Measurements from ENCODE around the gene COX17. TPM values are rescaled to one million over a fixed set of nuclear protein-coding genes. Genes with fewer than 3 reads are reported as not detected.

Gene COX17
- total and polyA plus RNA-seq, 4 donors, result 43.6 to 170 (median 61.1) TPM

- intact Hi-C loops (cut with DNase I), result no loop called here
- ATAC-seq (ENCODE audit: low FRiP score) (no peak), DNase-seq (no peak)
- H3K27me3 ChIP-seq (ENCODE audit: control insufficient read depth in 1 of 2, insufficient read depth in 2 of 2, low read length in 1 of 2), result no peaks in the 10 kb centered on the region
- H3K4me1 ChIP-seq (ENCODE audit: control insufficient read depth in 1 of 2, insufficient read depth in 2 of 2, low read length in 2 of 2), result peaks cover 4 to 5% of the 10 kb centered on the region in 2 donors
- peaks cover 3 to 4% of the 10 kb centered on the region in 2 donors for H3K36me3 ChIP-seq (ENCODE audit: control insufficient read depth in 1 of 2, insufficient read depth in 2 of 2, low read length in 1 of 2)
- no peak overlapping the region for H3K4me3 ChIP-seq (ENCODE audit: low read length in 2 of 2)
- peaks cover 2% of the 10 kb centered on the region for H3K9me3 ChIP-seq (ENCODE audit: control insufficient read depth, low read length)
- WGBS, 2 donors, result 98 to 100% methylated on average over 2 of the region's 2 CpGs
- no peak overlapping the region for H3K27ac ChIP-seq (ENCODE audit: low read depth in 1 of 2, low read length in 2 of 2)
Observed at GRCh38 chr3:119643528-119643927, 33.7 kb downstream of the COX17 start.

- ATAC-seq (ENCODE audit: low FRiP score), result no peak
- no peak overlapping the region for H3K4me3 ChIP-seq (ENCODE audit: low read length in 2 of 2)
- WGBS, 2 donors, result 82 to 88% methylated on average over 5 of the region's 5 CpGs
- no peak for DNase-seq
- no peaks in the 10 kb centered on the region for H3K27me3 ChIP-seq (ENCODE audit: control insufficient read depth in 1 of 2, insufficient read depth in 2 of 2, low read length in 1 of 2)
- H3K4me1 ChIP-seq (ENCODE audit: control insufficient read depth in 1 of 2, insufficient read depth in 2 of 2, low read length in 2 of 2), result peaks cover 0 to 5% of the 10 kb centered on the region in 2 donors
- no peak overlapping the region for H3K27ac ChIP-seq (ENCODE audit: low read depth in 1 of 2, low read length in 2 of 2)
- peaks cover 2% of the 10 kb centered on the region for H3K9me3 ChIP-seq (ENCODE audit: control insufficient read depth, low read length)
- intact Hi-C loops (cut with DNase I), result no loop called here
- peaks cover 3 to 4% of the 10 kb centered on the region in 2 donors for H3K36me3 ChIP-seq (ENCODE audit: control insufficient read depth in 1 of 2, insufficient read depth in 2 of 2, low read length in 1 of 2)
Observed at GRCh38 chr3:119642746-119643473, 34.3 kb downstream of the COX17 start.

GRCh38 chr3:119641416-119641815, 35.8 kb downstream of the COX17 start:
- Histone ChIP-seq H3K36me3 (ENCODE audit: control insufficient read depth in 1 of 2, insufficient read depth in 2 of 2, low read length in 1 of 2) (peaks cover 3 to 4% of the 10 kb centered on the region in 2 donors), H3K27ac (ENCODE audit: low read depth in 1 of 2, low read length in 2 of 2) (no peak overlapping the region), H3K27me3 (ENCODE audit: control insufficient read depth in 1 of 2, insufficient read depth in 2 of 2, low read length in 1 of 2) (no peaks in the 10 kb centered on the region), H3K4me1 (ENCODE audit: control insufficient read depth in 1 of 2, insufficient read depth in 2 of 2, low read length in 2 of 2) (no peaks in the 10 kb centered on the region), H3K4me3 (ENCODE audit: low read length in 2 of 2) (no peak overlapping the region), H3K9me3 (ENCODE audit: control insufficient read depth, low read length) (peaks cover 2% of the 10 kb centered on the region)
- no peak for ATAC-seq (ENCODE audit: low FRiP score)
- intact Hi-C loops (cut with DNase I), result no loop called here
- no peak for DNase-seq
- 97 to 98% methylated on average over 2 of the region's 2 CpGs for WGBS, 2 donors

- Histone ChIP-seq H3K36me3 (ENCODE audit: control insufficient read depth in 1 of 2, insufficient read depth in 2 of 2, low read length in 1 of 2) (peaks cover 3 to 4% of the 10 kb centered on the region in 2 donors), H3K9me3 (ENCODE audit: control insufficient read depth, low read length) (peaks cover 2% of the 10 kb centered on the region), H3K27ac (ENCODE audit: low read depth in 1 of 2, low read length in 2 of 2) (no peak overlapping the region), H3K27me3 (ENCODE audit: control insufficient read depth in 1 of 2, insufficient read depth in 2 of 2, low read length in 1 of 2) (no peaks in the 10 kb centered on the region), H3K4me3 (ENCODE audit: low read length in 2 of 2) (no peak overlapping the region), H3K4me1 (ENCODE audit: control insufficient read depth in 1 of 2, insufficient read depth in 2 of 2, low read length in 2 of 2) (no peaks in the 10 kb centered on the region)
- WGBS, 2 donors, result 89 to 91% methylated on average over 2 of the region's 2 CpGs
- DNase-seq, result no peak
- intact Hi-C loops (cut with DNase I), result loop anchor here (5.0 kb wide), 1 partner anchor 33 kb away; no protein-coding TSS in a partner anchor
- ATAC-seq (ENCODE audit: low FRiP score), result no peak
Observed at GRCh38 chr3:119639494-119640350, 37.5 kb downstream of the COX17 start.

- Histone ChIP-seq H3K4me3 (ENCODE audit: low read length in 2 of 2) (no peak overlapping the region), H3K4me1 (ENCODE audit: control insufficient read depth in 1 of 2, insufficient read depth in 2 of 2, low read length in 2 of 2) (no peaks in the 10 kb centered on the region), H3K36me3 (ENCODE audit: control insufficient read depth in 1 of 2, insufficient read depth in 2 of 2, low read length in 1 of 2) (peaks cover 3 to 4% of the 10 kb centered on the region in 2 donors), H3K27me3 (ENCODE audit: control insufficient read depth in 1 of 2, insufficient read depth in 2 of 2, low read length in 1 of 2) (no peaks in the 10 kb centered on the region), H3K9me3 (ENCODE audit: control insufficient read depth, low read length) (peaks cover 2% of the 10 kb centered on the region), H3K27ac (ENCODE audit: low read depth in 1 of 2, low read length in 2 of 2) (peak overlapping the region in 1 of 2 donors; percentile 55)
- intact Hi-C loops (cut with DNase I), result loop anchor here (5.0 kb wide), 1 partner anchor 34 kb away; no protein-coding TSS in a partner anchor
- WGBS, 2 donors, result 34 to 36% methylated on average over 3 of the region's 3 CpGs
- ATAC-seq (ENCODE audit: low FRiP score), result peak; percentile 68
- no peak for DNase-seq
Observed at GRCh38 chr3:119637679-119638477, 39.3 kb downstream of the COX17 start.

- no peaks in the 10 kb centered on the region for H3K4me1 ChIP-seq (ENCODE audit: control insufficient read depth in 1 of 2, insufficient read depth in 2 of 2, low read length in 2 of 2)
- H3K27ac ChIP-seq (ENCODE audit: low read depth in 1 of 2, low read length in 2 of 2), result no peak overlapping the region
- ATAC-seq (ENCODE audit: low FRiP score) (no peak), DNase-seq (no peak)
- intact Hi-C loops (cut with DNase I), result loop anchor here (5.0 kb wide), 1 partner anchor 35 kb away; no protein-coding TSS in a partner anchor
- H3K9me3 ChIP-seq (ENCODE audit: control insufficient read depth, low read length), result peaks cover 1% of the 10 kb centered on the region
- H3K4me3 ChIP-seq (ENCODE audit: low read length in 2 of 2), result no peak overlapping the region
- H3K36me3 ChIP-seq (ENCODE audit: control insufficient read depth in 1 of 2, insufficient read depth in 2 of 2, low read length in 1 of 2), result peaks cover 0 to 2% of the 10 kb centered on the region in 2 donors
- WGBS, 2 donors, result 95 to 97% methylated on average over 4 of the region's 4 CpGs
- no peaks in the 10 kb centered on the region for H3K27me3 ChIP-seq (ENCODE audit: control insufficient read depth in 1 of 2, insufficient read depth in 2 of 2, low read length in 1 of 2)
Observed at GRCh38 chr3:119636891-119637611, 40.2 kb downstream of the COX17 start.

GRCh38 chr3:119636249-119636648, 41.0 kb downstream of the COX17 start:
- no peaks in the 10 kb centered on the region for H3K9me3 ChIP-seq (ENCODE audit: control insufficient read depth, low read length)
- intact Hi-C loops (cut with DNase I), result loop anchor here (5.0 kb wide), 1 partner anchor 36 kb away; no protein-coding TSS in a partner anchor
- no peak overlapping the region for H3K4me3 ChIP-seq (ENCODE audit: low read length in 2 of 2)
- no peaks in the 10 kb centered on the region for H3K27me3 ChIP-seq (ENCODE audit: control insufficient read depth in 1 of 2, insufficient read depth in 2 of 2, low read length in 1 of 2)
- H3K4me1 ChIP-seq (ENCODE audit: control insufficient read depth in 1 of 2, insufficient read depth in 2 of 2, low read length in 2 of 2), result no peaks in the 10 kb centered on the region
- ATAC-seq (ENCODE audit: low FRiP score), result no peak
- DNase-seq, result no peak
- H3K27ac ChIP-seq (ENCODE audit: low read depth in 1 of 2, low read length in 2 of 2), result no peak overlapping the region
- H3K36me3 ChIP-seq (ENCODE audit: control insufficient read depth in 1 of 2, insufficient read depth in 2 of 2, low read length in 1 of 2), result no peaks in the 10 kb centered on the region
- WGBS, 2 donors, result 37 to 56% methylated on average over 1 of the region's 1 CpG

GRCh38 chr3:119635719-119636118, 41.5 kb downstream of the COX17 start:
- Histone ChIP-seq H3K4me3 (ENCODE audit: low read length in 2 of 2) (no peak overlapping the region), H3K27me3 (ENCODE audit: control insufficient read depth in 1 of 2, insufficient read depth in 2 of 2, low read length in 1 of 2) (no peaks in the 10 kb centered on the region), H3K9me3 (ENCODE audit: control insufficient read depth, low read length) (no peaks in the 10 kb centered on the region), H3K27ac (ENCODE audit: low read depth in 1 of 2, low read length in 2 of 2) (no peak overlapping the region), H3K4me1 (ENCODE audit: control insufficient read depth in 1 of 2, insufficient read depth in 2 of 2, low read length in 2 of 2) (no peaks in the 10 kb centered on the region), H3K36me3 (ENCODE audit: control insufficient read depth in 1 of 2, insufficient read depth in 2 of 2, low read length in 1 of 2) (no peaks in the 10 kb centered on the region)
- no peak for ATAC-seq (ENCODE audit: low FRiP score)
- WGBS, 2 donors, result 93 to 96% methylated on average over 10 of the region's 10 CpGs
- no peak for DNase-seq
- intact Hi-C loops (cut with DNase I), result loop anchor here (5.0 kb wide), 1 partner anchor 37 kb away; no protein-coding TSS in a partner anchor
